NT2/D1 (cell line): ENCODE data around the gene MIP.
"Not testable (repeated sequence)": the region's sequence is repeated elsewhere in the genome, so short reads cannot be mapped to it uniquely, and the experiment has no call there.

Experiments used
- DNase-seq: peaks from one replicate; pipeline ENCODE4 v3.0.0-alpha.2; 2011; ENCODE audit warnings: low read depth, low spot score
- H3K27me3 ChIP-seq: 2 replicates; pipeline ENCODE4 v1.6.0; 2011; ENCODE audit warnings: mild to moderate bottlenecking; ENCODE audit not compliant: insufficient read length, insufficient read depth
- H3K36me3 ChIP-seq: 2 replicates; pipeline ENCODE4 v1.6.1; 2011; ENCODE audit warnings: mild to moderate bottlenecking, low read length, mixed read lengths; ENCODE audit not compliant: insufficient read depth, insufficient read length
- H3K4me1 ChIP-seq: 2 replicates; pipeline ENCODE4 v1.5.1; 2011; ENCODE audit not compliant: insufficient read depth, insufficient read length
- H3K4me3 ChIP-seq: 2 replicates; pipeline ENCODE4 v1.5.1; 2011; ENCODE audit warnings: low read depth; ENCODE audit not compliant: insufficient read length
- H3K9ac ChIP-seq: 2 replicates; pipeline ENCODE4 v1.6.0; 2011; ENCODE audit warnings: low read depth; ENCODE audit not compliant: insufficient read length
- H3K9me3 ChIP-seq: 2 replicates; pipeline ENCODE4 v1.5.1; 2011; ENCODE audit warnings: mild to moderate bottlenecking, low read length; ENCODE audit not compliant: insufficient read depth
- SUZ12 ChIP-seq: IDR thresholded peaks from 2 replicates; pipeline ENCODE4 v1.6.1; 2011; ENCODE audit not compliant: insufficient read length, insufficient read depth; ENCODE audit errors: extremely low read depth
- YY1 ChIP-seq: IDR thresholded peaks from 2 replicates; pipeline ENCODE4 v1.6.1; 2011; ENCODE audit not compliant: insufficient read length, insufficient read depth
- ZNF274 ChIP-seq: IDR thresholded peaks from 2 replicates; pipeline ENCODE4 v1.6.1; 2011; ENCODE audit warnings: mild to moderate bottlenecking, low read depth, low read length

MIP gene

GRCh38 chr12:56417739-56418138, 36.7 kb downstream of the MIP start:
- Histone ChIP-seq H3K36me3 (peaks cover 92% of the 10 kb centered on the region), H3K9ac (no peak overlapping the region), H3K4me1 (no peaks in the 10 kb centered on the region), H3K4me3 (no peak overlapping the region), H3K27me3 (no peaks in the 10 kb centered on the region), H3K9me3 (no peaks in the 10 kb centered on the region)
- TF ChIP-seq SUZ12 = no peak
- no peak for DNase-seq

DNA sequence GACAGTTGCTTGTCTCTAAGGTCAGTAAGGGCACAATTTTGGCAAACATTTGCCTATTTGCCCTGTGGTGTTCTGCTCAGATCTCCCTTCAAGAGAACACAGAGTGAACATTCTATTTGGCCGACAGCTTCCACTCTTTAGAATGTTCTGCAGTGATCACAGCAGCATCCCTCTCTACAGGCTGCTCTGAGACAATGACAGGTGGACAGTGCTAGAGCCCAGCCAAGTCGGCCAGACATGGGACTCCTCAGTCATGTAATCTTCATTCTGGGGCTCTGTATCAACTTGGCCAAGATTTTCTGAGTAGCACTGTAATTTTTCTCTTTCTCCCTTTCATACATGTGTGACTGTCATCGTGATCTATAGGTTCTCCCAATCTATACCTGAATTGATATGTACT, 40.1 kb downstream of the MIP start:
- Histone ChIP-seq H3K9me3 (peaks cover 4% of the 10 kb centered on the region; the same call in 1 of the 2 replicates), H3K27me3 (no peaks in the 10 kb centered on the region), H3K9ac (no peak overlapping the region), H3K4me1 (no peaks in the 10 kb centered on the region), H3K36me3 (peaks cover 69% of the 10 kb centered on the region), H3K4me3 (no peak overlapping the region)
- TF ChIP-seq YY1 = no peak
- TF ChIP-seq SUZ12 = no peak
- no peak for TF ChIP-seq ZNF274
- DNase-seq = no peak

- H3K4me1 ChIP-seq = no peaks in the 10 kb centered on the region
- peaks cover 58% of the 10 kb centered on the region for H3K36me3 ChIP-seq
- no peaks in the 10 kb centered on the region for H3K27me3 ChIP-seq
- H3K4me3 ChIP-seq = no peak overlapping the region
- DNase-seq = no peak
- H3K9ac ChIP-seq = no peak overlapping the region
- H3K9me3 ChIP-seq = peaks cover 4% of the 10 kb centered on the region; the same call in 1 of the 2 replicates
- TF ChIP-seq ZNF274 (no peak), SUZ12 (no peak), YY1 (no peak)
These were observed 41.1 kb downstream of the MIP start for GRCh38 chr12:56413392-56413791.

- H3K27me3 ChIP-seq = no peaks in the 10 kb centered on the region
- no peak for TF ChIP-seq ZNF274
- no peak for TF ChIP-seq YY1
- no peak for TF ChIP-seq SUZ12
- no peaks in the 10 kb centered on the region for H3K4me1 ChIP-seq
- DNase-seq = no peak
- H3K4me3 ChIP-seq = no peak overlapping the region
- H3K9ac ChIP-seq = no peak overlapping the region
- H3K9me3 ChIP-seq = peaks cover 4% of the 10 kb centered on the region; the same call in 1 of the 2 replicates
- peaks cover 45% of the 10 kb centered on the region for H3K36me3 ChIP-seq
These were observed 42.4 kb downstream of the MIP start for GRCh38 chr12:56411781-56412639.

GRCh38 chr12:56410768-56411167, 43.7 kb downstream of the MIP start:
- TF ChIP-seq ZNF274 = no peak
- no peak for TF ChIP-seq SUZ12
- TF ChIP-seq YY1 = no peak
- Histone ChIP-seq H3K27me3 (no peaks in the 10 kb centered on the region), H3K4me1 (no peaks in the 10 kb centered on the region), H3K9me3 (peaks cover 4% of the 10 kb centered on the region; the same call in 1 of the 2 replicates), H3K9ac (no peak overlapping the region), H3K4me3 (no peak overlapping the region), H3K36me3 (peaks cover 32% of the 10 kb centered on the region)
- DNase-seq = no peak

DNA sequence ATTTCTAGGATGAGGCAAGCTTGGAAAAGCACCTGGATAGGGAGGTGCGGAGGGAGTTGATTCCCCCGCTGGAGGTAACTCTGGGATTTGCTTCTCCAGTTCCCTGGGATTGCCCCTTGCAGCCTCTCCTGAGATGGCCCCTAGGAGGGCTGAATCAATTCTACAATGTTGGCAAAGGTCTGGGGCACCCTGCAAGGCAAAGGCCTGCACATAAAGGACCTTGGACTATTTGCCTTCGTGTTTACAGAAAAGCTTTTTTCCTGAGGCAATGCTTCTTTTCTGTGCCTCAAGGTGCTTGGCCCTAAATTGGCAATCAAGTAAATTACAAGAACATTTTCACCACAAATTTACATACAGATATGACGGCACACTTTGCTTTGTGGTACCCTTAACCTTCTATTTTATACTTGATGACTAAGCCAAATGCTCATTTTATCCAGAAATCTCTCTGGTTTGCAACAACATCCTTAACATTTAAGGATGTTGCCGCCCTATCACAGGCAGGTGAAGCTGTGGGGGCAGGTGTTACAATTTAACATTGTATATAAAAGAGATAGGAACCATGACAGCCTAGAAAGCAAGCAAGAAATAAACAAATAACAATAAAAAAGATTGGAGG, 45.5 kb downstream of the MIP start:
- Histone ChIP-seq H3K4me3 (no peak overlapping the region), H3K9me3 (peaks cover 4% of the 10 kb centered on the region; the same call in 1 of the 2 replicates), H3K9ac (no peak overlapping the region), H3K27me3 (no peaks in the 10 kb centered on the region), H3K36me3 (peaks cover 16% of the 10 kb centered on the region), H3K4me1 (no peaks in the 10 kb centered on the region)
- TF ChIP-seq SUZ12 (no peak), YY1 (no peak), ZNF274 (no peak)
- DNase-seq = no peak

GRCh38 chr12:56404227-56404626, 50.2 kb downstream of the MIP start:
- H3K36me3 ChIP-seq, H3K9me3 ChIP-seq, H3K4me3 ChIP-seq, H3K4me1 ChIP-seq, DNase-seq, H3K9ac ChIP-seq, H3K27me3 ChIP-seq: not testable (repeated sequence)

DNA sequence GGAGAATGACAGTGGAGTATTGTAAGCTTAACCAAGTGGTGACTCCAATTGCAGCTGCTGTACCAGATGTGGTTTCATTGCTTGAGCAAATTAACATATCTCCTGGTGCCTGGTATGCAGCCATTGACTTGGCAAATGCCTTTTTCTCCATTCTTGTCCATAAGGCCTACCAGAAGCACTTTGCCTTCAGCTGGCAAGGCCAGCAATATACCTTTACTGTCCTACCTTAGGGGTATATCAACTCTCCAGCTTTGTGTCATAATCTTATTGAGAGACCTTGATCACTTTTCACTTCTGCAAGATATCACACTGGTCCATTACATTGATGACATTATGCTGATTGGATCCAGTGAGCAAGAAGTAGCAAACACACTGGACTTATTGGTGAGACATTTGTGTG, 52.8 kb downstream of the MIP start:
- peaks cover 33% of the 10 kb centered on the region for H3K9me3 ChIP-seq
- H3K36me3 ChIP-seq, DNase-seq, H3K4me3 ChIP-seq, H3K9ac ChIP-seq, H3K27me3 ChIP-seq, H3K4me1 ChIP-seq: not testable (repeated sequence)

DNA sequence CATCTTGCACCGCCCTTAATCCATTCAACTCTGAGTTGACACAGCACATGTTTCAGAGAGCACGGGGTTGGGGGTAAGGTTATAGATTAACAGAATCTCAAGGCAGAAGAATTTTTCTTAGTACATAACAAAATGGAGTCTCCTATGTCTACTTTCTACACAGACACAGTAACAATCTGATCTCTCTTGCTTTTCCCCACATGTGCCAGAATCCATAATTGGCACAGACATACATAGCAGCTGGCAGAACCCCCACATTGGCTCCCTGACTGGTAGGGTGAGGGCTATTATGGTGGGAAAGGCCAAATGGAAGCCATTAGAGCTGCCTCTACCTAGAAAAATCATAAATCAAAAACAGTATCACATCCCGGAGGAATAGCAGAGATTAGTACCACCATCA, 53.3 kb downstream of the MIP start:
- H3K9ac ChIP-seq, H3K27me3 ChIP-seq, DNase-seq, H3K4me1 ChIP-seq, H3K4me3 ChIP-seq, H3K36me3 ChIP-seq: not testable (repeated sequence)
- H3K9me3 ChIP-seq = peaks cover 35% of the 10 kb centered on the region
